Rectal smooth muscle tissue (tissue), 1 donor: ENCODE results near the gene SPEF2.
"Not testable (repeated sequence)": the region's sequence is repeated elsewhere in the genome, so short reads cannot be mapped to it uniquely, and the experiment has no call there.

Experiments used
- H3K27ac ChIP-seq: one replicate; pipeline ENCODE4 v1.7.0; 2013; ENCODE audit warnings: low read depth, low read length, inconsistent platforms
- H3K27me3 ChIP-seq: one replicate; pipeline ENCODE4 v1.7.0; 2013; ENCODE audit warnings: low read length; ENCODE audit not compliant: control insufficient read depth, insufficient read depth
- H3K36me3 ChIP-seq: one replicate; pipeline ENCODE4 v1.7.0; 2013; ENCODE audit warnings: low read length; ENCODE audit not compliant: control insufficient read depth, insufficient read depth
- H3K4me1 ChIP-seq: one replicate; pipeline ENCODE4 v1.7.0; 2013; ENCODE audit warnings: low read length; ENCODE audit not compliant: control insufficient read depth, insufficient read depth
- H3K4me3 ChIP-seq: one replicate; pipeline ENCODE4 v1.7.0; 2013; ENCODE audit warnings: low read length
- H3K9ac ChIP-seq: one replicate; pipeline ENCODE4 v1.7.0; 2013; ENCODE audit warnings: low read length

The SPEF2 gene

GRCh38 chr5:35665096-35665495 is 47.4 kb downstream of the SPEF2 start:
- H3K4me1 ChIP-seq = no peaks in the 10 kb centered on the region
- peaks cover 4% of the 10 kb centered on the region for H3K36me3 ChIP-seq
- no peaks in the 10 kb centered on the region for H3K27me3 ChIP-seq
- H3K4me3 ChIP-seq = no peak overlapping the region
- H3K27ac ChIP-seq = no peak overlapping the region
- H3K9ac ChIP-seq = no peak overlapping the region

GRCh38 chr5:35668319-35668718 is 50.7 kb downstream of the SPEF2 start:
- no peak overlapping the region for H3K27ac ChIP-seq
- no peak overlapping the region for H3K4me3 ChIP-seq
- H3K9ac ChIP-seq = no peak overlapping the region
- H3K4me1 ChIP-seq = peaks cover 4% of the 10 kb centered on the region
- no peaks in the 10 kb centered on the region for H3K27me3 ChIP-seq
- H3K36me3 ChIP-seq = peaks cover under 1% of the 10 kb centered on the region

DNA sequence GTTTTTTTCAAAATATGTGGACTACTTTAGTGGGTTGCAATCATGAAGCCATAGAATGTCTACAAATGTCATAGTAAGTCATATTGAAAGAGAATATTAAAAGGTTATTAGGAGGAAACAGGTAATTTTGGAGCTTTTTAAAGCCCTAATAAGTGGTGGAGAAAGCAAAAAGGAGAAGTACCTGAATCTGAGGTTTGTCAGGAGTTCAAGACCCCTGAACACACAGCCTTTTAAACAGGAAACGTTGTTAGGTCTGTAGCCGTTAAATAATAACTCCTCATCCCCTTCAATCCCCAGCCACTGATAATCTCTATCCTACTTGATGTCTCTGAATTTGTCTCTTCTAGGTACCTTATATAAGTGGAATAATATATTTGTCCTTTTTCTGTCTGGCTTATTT is 51.1 kb downstream of the SPEF2 start:
- Histone ChIP-seq H3K4me1 (peaks cover 4% of the 10 kb centered on the region), H3K9ac (no peak overlapping the region), H3K27ac (no peak overlapping the region), H3K4me3 (no peak overlapping the region), H3K36me3 (no peaks in the 10 kb centered on the region), H3K27me3 (no peaks in the 10 kb centered on the region)

GRCh38 chr5:35671541-35672295 is 54.1 kb downstream of the SPEF2 start:
- H3K27ac ChIP-seq = no peak overlapping the region
- no peak overlapping the region for H3K9ac ChIP-seq
- no peaks in the 10 kb centered on the region for H3K27me3 ChIP-seq
- peaks cover 4% of the 10 kb centered on the region for H3K4me1 ChIP-seq
- H3K4me3 ChIP-seq = no peak overlapping the region
- H3K36me3 ChIP-seq = no peaks in the 10 kb centered on the region

DNA sequence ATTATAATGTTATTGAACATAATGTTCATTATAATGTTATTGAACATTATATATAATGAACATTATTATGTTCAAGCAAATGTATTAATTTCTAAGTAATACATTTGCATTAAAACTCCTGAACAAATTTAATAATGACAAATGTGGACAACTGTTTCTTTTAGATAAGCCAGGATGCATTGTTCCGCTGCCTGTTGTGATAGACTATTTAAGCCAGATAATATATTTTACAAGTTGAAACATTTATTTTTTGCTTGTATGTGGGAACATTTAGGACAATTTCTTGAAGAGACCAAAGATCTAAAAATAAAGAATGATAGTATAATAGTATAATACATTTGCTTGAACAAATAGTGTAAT is 54.6 kb downstream of the SPEF2 start:
- not testable (repeated sequence) for H3K4me3 ChIP-seq, H3K4me1 ChIP-seq, H3K27me3 ChIP-seq, H3K27ac ChIP-seq, H3K9ac ChIP-seq, H3K36me3 ChIP-seq

DNA sequence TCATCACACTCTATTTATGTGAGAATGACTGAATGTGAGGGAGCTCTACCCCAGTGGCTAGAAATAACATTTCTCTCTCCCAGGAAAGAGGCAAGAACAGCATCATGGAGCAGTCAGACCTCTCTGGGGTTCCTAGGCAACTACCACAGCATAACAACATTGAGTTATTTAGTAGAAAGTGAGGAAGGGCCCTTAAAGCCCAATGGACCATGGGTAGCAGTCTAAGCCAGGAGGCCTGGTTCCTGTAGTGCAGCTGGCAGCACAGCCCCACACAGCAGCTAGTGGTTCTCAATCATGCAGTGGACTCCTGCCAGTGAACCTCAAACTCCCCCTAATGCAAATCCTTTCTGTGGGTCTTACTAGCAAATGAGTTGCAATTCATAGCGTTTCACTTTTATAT is 55.3 kb downstream of the SPEF2 start:
- Histone ChIP-seq H3K4me1 (peaks cover 4% of the 10 kb centered on the region), H3K27me3 (no peaks in the 10 kb centered on the region), H3K4me3 (no peak overlapping the region), H3K36me3 (no peaks in the 10 kb centered on the region), H3K9ac (no peak overlapping the region), H3K27ac (no peak overlapping the region)

- no peaks in the 10 kb centered on the region for H3K27me3 ChIP-seq
- H3K9ac ChIP-seq = no peak overlapping the region
- no peaks in the 10 kb centered on the region for H3K36me3 ChIP-seq
Measured at GRCh38 chr5:35674049-35674448, 56.4 kb downstream of the SPEF2 start.

GRCh38 chr5:35675392-35675791 is 57.7 kb downstream of the SPEF2 start:
- no peak overlapping the region for H3K27ac ChIP-seq

More at GRCh38 chr5:35674049-35674448, 56.4 kb downstream of the SPEF2 start:
- no peak overlapping the region for H3K4me3 ChIP-seq
- H3K27ac ChIP-seq = no peak overlapping the region
- H3K4me1 ChIP-seq = peaks cover 4% of the 10 kb centered on the region

DNA sequence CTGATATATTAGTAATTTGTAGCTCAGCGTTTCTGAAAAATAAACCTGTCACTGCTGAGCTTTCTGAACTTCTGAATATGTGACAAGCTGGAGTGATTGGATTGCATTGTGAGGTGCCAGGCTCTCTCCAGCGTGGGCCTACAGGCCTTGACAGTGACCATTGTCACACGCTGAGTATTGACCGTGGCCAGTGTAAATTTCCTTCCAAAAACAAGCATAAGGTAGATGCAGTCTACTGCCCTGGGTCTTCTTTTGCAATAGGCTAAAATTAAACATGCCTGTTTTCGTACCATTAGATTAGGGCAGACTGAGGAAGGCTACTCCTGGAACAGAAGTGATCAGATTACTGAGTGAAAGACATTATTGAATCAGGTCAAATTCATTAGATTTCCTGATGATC is 60.2 kb downstream of the SPEF2 start:
- no peak overlapping the region for H3K9ac ChIP-seq
- no peak overlapping the region for H3K27ac ChIP-seq
- H3K27me3 ChIP-seq = no peaks in the 10 kb centered on the region
- H3K36me3 ChIP-seq = no peaks in the 10 kb centered on the region
- no peak overlapping the region for H3K4me3 ChIP-seq
- peaks cover 3% of the 10 kb centered on the region for H3K4me1 ChIP-seq

More at GRCh38 chr5:35675392-35675791, 57.7 kb downstream of the SPEF2 start:
- H3K4me3 ChIP-seq = no peak overlapping the region
- peaks cover 4% of the 10 kb centered on the region for H3K4me1 ChIP-seq
- no peak overlapping the region for H3K9ac ChIP-seq
- no peaks in the 10 kb centered on the region for H3K36me3 ChIP-seq
- no peaks in the 10 kb centered on the region for H3K27me3 ChIP-seq

DNA sequence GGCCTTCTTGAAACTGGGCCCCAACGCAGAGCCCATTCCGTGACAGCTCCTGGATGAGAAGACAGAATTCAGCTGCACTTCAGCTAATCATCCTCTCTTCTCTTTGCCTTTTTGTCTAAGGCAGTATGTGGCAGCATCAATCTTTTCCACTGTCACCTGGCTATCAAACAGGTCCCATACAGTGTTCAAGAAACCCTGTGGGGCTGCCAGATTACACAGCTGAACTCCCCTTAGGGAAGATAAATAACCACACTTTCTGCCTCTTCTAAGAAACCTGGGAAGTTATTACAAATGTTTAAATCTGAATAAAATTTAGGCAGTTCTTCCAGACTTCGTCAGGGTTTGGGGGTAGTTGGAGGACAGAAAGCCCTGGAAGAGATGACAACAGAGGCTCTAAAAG is 61.0 kb downstream of the SPEF2 start:
- H3K4me3 ChIP-seq = no peak overlapping the region
- H3K27me3 ChIP-seq = no peaks in the 10 kb centered on the region
- H3K9ac ChIP-seq = no peak overlapping the region
- no peak overlapping the region for H3K27ac ChIP-seq
- no peaks in the 10 kb centered on the region for H3K4me1 ChIP-seq
- no peaks in the 10 kb centered on the region for H3K36me3 ChIP-seq

- Histone ChIP-seq H3K4me3 (no peak overlapping the region), H3K9ac (no peak overlapping the region), H3K27me3 (no peaks in the 10 kb centered on the region), H3K27ac (no peak overlapping the region), H3K4me1 (no peaks in the 10 kb centered on the region), H3K36me3 (no peaks in the 10 kb centered on the region)
Measured at GRCh38 chr5:35679357-35679756, 61.7 kb downstream of the SPEF2 start.

DNA sequence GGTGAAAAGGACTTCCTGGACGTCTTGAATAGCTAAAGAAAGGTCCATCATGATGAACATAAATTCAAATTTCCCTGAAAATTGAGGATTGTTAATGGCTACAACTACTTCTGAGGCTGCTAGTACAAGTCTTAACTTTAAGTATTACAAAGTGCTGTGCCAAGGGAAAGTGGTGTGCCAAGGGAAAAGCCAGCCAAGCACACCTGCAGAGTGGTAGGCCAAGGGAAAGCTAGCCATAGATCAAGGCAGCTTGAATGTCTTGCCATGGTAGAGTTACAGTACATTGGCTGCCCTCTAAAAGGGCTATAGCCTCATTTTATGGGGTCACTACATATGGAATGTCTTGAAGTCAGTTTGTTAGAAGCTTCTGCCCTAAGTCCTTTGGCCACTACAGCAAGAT is 64.2 kb downstream of the SPEF2 start:
- H3K4me3 ChIP-seq = no peak overlapping the region
- no peak overlapping the region for H3K9ac ChIP-seq
- no peak overlapping the region for H3K27ac ChIP-seq
- no peaks in the 10 kb centered on the region for H3K36me3 ChIP-seq
- H3K4me1 ChIP-seq = no peaks in the 10 kb centered on the region
- no peaks in the 10 kb centered on the region for H3K27me3 ChIP-seq

GRCh38 chr5:35683466-35683865 is 65.8 kb downstream of the SPEF2 start:
- Histone ChIP-seq H3K36me3 (no peaks in the 10 kb centered on the region), H3K4me1 (no peaks in the 10 kb centered on the region), H3K9ac (no peak overlapping the region), H3K4me3 (no peak overlapping the region), H3K27me3 (no peaks in the 10 kb centered on the region), H3K27ac (no peak overlapping the region)
